LNCAP (cell line): Measurements from ENCODE around the gene KLHL36.

Source experiments
- TF ChIP-seq, protein P1 (sequence below): fragments of 450-650 bp; IDR thresholded peaks from 2 replicates; pipeline ENCODE4 v1.5.1; 2017; ENCODE audit warnings: mild to moderate bottlenecking

The KLHL36 gene

DNA sequence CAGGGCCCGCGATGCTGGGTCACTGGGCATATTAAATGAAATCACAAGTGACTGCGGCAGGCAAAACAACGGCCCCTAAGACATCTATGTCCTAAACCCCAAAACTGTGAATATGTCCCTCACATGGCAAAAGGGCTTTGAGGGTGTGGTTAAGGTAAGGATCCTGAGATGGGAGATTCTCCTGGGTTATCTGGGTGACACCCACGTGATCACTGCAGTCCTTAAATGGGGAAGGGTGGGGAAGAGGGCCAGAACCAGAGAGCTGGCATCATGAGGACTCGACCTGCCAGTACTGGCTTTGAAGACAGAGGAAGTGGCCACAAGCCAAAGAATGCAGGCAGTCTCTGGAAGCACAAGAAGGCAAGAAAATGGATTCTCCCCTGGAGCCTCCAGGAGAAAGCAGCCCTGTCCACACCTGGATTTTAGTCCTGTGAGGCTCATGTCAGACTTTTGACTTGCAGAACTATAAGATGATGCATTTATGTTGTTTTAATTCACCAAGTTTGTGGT is 42.9 kb upstream of the KLHL36 start:
- TF ChIP-seq, protein P1, sequence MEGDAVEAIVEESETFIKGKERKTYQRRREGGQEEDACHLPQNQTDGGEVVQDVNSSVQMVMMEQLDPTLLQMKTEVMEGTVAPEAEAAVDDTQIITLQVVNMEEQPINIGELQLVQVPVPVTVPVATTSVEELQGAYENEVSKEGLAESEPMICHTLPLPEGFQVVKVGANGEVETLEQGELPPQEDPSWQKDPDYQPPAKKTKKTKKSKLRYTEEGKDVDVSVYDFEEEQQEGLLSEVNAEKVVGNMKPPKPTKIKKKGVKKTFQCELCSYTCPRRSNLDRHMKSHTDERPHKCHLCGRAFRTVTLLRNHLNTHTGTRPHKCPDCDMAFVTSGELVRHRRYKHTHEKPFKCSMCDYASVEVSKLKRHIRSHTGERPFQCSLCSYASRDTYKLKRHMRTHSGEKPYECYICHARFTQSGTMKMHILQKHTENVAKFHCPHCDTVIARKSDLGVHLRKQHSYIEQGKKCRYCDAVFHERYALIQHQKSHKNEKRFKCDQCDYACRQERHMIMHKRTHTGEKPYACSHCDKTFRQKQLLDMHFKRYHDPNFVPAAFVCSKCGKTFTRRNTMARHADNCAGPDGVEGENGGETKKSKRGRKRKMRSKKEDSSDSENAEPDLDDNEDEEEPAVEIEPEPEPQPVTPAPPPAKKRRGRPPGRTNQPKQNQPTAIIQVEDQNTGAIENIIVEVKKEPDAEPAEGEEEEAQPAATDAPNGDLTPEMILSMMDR = no peak

DNA sequence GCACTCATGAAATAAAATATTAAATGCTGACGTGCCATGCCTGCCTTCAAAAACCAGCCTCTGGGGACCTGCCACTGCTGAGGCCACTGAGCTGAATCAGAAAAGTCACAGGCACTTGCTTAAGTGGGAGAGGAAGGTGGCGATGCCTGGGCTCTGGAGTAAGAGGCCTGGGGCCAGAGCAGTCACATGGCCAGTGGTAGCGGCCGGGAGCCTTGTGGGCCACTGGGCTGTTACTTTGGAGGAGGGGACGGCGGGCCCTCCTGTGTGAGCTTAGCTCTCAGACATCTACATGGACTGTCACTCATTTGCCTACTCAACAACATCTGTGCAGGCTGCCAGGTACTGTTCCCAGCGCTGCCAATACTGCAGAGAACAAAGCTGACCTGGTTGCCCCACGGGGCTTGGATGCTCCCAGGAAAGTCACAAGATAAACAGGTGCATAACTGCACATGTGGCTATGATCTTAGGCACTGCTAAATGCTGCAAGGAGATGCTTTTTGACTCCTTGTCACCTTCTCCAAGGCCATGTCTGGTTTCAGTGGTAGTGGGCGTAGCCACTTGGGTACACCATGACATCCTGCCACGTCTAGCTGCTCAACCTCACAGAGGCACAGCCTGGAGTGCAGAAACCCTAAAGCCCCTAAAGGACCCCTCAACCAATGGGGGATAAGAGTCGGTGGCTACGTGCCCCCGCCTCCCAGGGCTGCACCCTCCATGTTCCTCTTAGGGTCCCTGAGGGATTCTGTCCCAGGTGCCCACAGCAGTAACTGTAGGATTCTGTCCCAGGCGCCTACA is 42.0 kb upstream of the KLHL36 start:
- TF ChIP-seq, protein P1 = no peak

DNA sequence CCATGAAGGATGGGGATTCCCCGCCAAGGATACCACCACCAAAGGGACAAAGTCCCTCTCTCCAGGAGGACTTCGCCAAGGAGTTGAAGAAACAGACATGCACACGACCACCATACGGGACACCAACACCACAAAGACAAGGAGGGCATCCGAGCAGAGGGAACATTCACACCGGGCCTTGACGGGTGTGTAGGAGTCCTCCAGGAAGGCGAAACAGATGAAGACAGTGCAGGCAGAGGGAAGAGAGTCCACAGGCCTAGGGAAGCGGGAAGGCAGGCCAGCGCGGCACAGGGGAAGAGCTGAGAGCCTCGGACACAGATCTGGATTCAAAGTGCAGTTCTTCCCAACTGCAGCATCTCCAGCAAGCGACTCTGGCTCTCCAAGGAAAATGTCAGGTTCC is 41.2 kb upstream of the KLHL36 start:
- TF ChIP-seq, protein P1 = no peak

DNA sequence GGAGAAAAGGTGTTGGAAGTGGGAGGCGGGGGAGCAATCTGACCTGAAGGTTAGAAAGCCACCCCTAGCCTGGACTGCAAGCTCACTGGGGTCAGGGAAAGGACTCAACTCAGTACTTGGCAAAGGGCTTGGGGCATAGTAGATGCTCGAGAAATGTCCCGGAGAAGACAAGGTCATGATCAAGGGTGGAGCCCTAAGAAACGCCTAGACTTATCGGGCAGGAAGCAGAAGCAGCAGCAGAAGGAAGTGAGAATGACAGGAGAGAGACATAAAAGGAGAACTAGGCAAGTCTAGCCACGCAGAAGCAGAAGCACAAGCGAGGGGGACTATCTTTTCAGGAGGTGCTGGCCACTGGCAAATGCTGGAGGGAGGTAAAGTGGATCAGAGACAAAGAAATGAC is 40.6 kb upstream of the KLHL36 start:
- TF ChIP-seq, protein P1 = no peak

DNA sequence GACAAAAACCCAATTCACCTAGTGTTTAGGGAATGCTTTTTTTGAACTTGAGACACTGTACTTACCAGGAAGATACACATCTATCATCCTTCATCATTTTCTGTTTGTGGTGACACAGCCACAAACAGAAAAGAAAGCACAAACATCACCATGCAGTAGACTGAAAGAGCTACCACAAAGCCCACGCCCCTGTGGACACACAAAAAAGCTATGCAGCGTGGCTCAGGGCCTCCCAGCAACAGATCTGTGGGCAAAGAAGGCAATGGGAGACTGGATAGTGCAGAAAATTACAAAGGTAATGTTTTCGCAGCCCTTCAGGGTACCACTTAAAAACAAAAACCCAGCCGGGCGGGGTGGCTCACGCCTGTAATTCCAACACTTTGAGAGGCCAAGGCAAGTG is 40.0 kb upstream of the KLHL36 start:
- TF ChIP-seq, protein P1 = no peak

DNA sequence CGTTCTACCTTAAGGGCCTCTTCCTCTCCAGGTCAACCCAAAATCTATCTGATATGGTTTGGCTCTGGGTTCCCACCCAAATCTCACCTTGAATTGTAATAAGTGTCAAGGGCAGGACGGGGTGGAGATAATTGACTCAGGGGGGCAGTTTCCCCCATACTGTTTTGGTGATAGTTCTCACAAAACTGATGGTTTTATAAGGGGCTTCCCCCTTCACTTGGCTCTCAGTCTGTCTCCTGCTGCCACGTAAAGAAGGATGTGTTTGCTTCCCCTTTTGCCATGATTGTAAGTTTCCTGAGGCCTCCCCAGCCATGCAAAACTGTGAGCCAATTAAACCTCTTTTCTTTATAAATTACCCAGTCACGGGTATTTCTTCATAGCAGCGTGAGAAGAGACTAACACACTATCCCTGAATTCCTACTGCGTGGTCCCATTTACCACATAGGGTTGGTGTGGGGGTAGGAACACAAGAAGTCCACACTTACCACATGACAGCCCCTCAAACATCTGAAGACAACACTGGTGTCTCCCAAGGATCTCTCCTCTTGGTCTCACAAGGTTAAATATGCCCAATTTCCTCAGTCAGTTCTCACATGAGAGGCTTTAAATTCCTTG is 38.6 kb upstream of the KLHL36 start:
- TF ChIP-seq, protein P1 = no peak

DNA sequence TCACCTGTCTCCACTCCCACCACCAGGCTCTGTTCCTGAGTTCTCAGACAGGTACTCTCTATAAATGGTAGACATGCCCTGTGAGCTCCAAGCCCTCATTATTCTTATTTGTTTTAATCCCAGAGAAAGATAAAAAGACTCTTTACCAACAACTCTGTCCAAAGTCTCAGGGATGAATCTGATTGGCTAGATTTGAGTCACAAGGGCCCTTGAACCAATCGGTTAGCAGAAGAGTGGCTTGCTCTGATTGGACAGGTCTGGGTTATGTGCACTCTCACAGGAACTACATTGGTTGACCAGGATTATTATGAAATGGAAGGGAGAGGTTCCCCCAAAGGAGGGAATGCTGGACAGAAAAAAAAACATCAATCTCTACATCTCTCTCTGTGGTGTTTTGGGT is 37.9 kb upstream of the KLHL36 start:
- TF ChIP-seq, protein P1 = no peak
